K562 (cell line): Measurements from ENCODE around the gene PRM1. TPM values are rescaled to one million over a fixed set of nuclear protein-coding genes. Genes with fewer than 3 reads are reported as not detected.

ENCODE experiments used
- EGR1 ChIP-seq: fragments of 450-650 bp; conservative IDR thresholded peaks from 2 replicates; pipeline ENCODE4 v1.6.1; 2017; ENCODE audit warnings: mild to moderate bottlenecking
- EHMT2 ChIP-seq: fragments of 450-650 bp; IDR thresholded peaks from 2 replicates; pipeline ENCODE4 v1.6.1; 2018; ENCODE audit warnings: antibody characterized with exemption
- ETS2 ChIP-seq: IDR thresholded peaks from 2 replicates; pipeline ENCODE4 v1.6.1; 2016; ENCODE audit warnings: borderline replicate concordance, missing genetic modification characterization, mild to moderate bottlenecking, moderate library complexity, missing compliant biosample characterization; ENCODE audit not compliant: poor library complexity, severe bottlenecking
- ETV6 ChIP-seq, 3 experiments: fragments of 150-350 bp in 1 of 3; sonication (generic) in 1 of 3; formaldehyde crosslinking in 1 of 3; IDR thresholded peaks; 2 replicates each; pipeline versions ENCODE4 v1.6.1 to v1.8.0; 2014 to 2022; ENCODE audit warnings: borderline replicate concordance in 2 of 3, low read depth in 2 of 3, antibody characterized with exemption in 1 of 3, low read length in 1 of 3, mild to moderate bottlenecking in 1 of 3, missing genetic modification reagents in 1 of 3
- HNRNPH1 ChIP-seq: fragments of 200-400 bp; formaldehyde crosslinking; optimal IDR thresholded peaks from 2 replicates; pipeline ENCODE3; 2017; ENCODE audit warnings: low read depth, mild to moderate bottlenecking, low read length, moderate library complexity
- TEAD1 ChIP-seq, 2 experiments: fragments of 450-650 bp in 1 of 2; sonication (generic) in 1 of 2; formaldehyde crosslinking; IDR thresholded peaks; 2 replicates each; pipeline versions ENCODE4 v1.4.0 to v1.8.0; 2020 to 2022; ENCODE audit warnings: mild to moderate bottlenecking in 2 of 2, missing genetic modification reagents in 1 of 2
- TRIM24 ChIP-seq, 2 experiments: fragments of 450-650 bp; IDR thresholded peaks; 2 replicates each; pipeline ENCODE4 v1.6.1; 2016
- ZNF644 ChIP-seq: fragments of 200-800 bp; sonication (Bioruptor generic); IDR thresholded peaks from 2 replicates; pipeline ENCODE4 v1.6.1; 2016; ENCODE audit warnings: low read depth, missing genetic modification characterization, missing compliant biosample characterization
- polyA plus RNA-seq, 8 experiments: library from polyadenylated mRNA; depleted of rRNA in 4 of 8; stranded (reverse) in 5 of 8; unstranded in 3 of 8; fragments of >200 nt; fragmentation: Nextera tagmentation in 2 of 8; fragmentation: Illumina TruSeq in 1 of 8; extraction: Ambion mirVana in 2 of 8; extraction: Trizol in 1 of 8; gene quantifications; 2 replicates each; pipeline versions ENCODE4 v1.2.1 to v1.2.3, GENCODE V29; 2011 to 2014; ENCODE audit warnings: inconsistent platforms in 1 of 8, missing spikeins in 1 of 8
- total RNA-seq, 7 experiments: library from RNA; depleted of rRNA in 6 of 7; stranded (reverse); fragments of >200 nt in 6 of 7; fragmentation: Illumina TruSeq in 2 of 7; extraction: Trizol in 2 of 7; gene quantifications; 2 replicates each; pipeline versions ENCODE4 v1.2.1 to v1.2.3, GENCODE V29; 2011 to 2021; ENCODE audit warnings: low replicate concordance in 1 of 7
- TF ChIP-seq, protein P1 (sequence below): fragments of 250-450 bp; sonication (Bioruptor Pico); IDR thresholded peaks from 2 replicates; pipeline ENCODE4 v1.8.0; 2021; ENCODE audit warnings: moderate library complexity, mild to moderate bottlenecking, inconsistent platforms
- TF ChIP-seq, protein P2 (sequence below): fragments of 450-650 bp; IDR thresholded peaks from 2 replicates; pipeline ENCODE4 v1.6.1; 2016; ENCODE audit warnings: mild to moderate bottlenecking, moderate library complexity
- TF ChIP-seq, protein P3 (sequence below): fragments of 450-650 bp; conservative IDR thresholded peaks from 2 replicates; pipeline ENCODE4 v1.6.1; 2016; ENCODE audit warnings: missing genetic modification characterization, low read depth, mild to moderate bottlenecking, control low read depth, missing compliant biosample characterization

PRM1 gene
- total and polyA plus RNA-seq, 9 of the 15 experiments (the other 6 are each of a cell fraction or from before 2014, with no cell fraction given): not detected

DNA sequence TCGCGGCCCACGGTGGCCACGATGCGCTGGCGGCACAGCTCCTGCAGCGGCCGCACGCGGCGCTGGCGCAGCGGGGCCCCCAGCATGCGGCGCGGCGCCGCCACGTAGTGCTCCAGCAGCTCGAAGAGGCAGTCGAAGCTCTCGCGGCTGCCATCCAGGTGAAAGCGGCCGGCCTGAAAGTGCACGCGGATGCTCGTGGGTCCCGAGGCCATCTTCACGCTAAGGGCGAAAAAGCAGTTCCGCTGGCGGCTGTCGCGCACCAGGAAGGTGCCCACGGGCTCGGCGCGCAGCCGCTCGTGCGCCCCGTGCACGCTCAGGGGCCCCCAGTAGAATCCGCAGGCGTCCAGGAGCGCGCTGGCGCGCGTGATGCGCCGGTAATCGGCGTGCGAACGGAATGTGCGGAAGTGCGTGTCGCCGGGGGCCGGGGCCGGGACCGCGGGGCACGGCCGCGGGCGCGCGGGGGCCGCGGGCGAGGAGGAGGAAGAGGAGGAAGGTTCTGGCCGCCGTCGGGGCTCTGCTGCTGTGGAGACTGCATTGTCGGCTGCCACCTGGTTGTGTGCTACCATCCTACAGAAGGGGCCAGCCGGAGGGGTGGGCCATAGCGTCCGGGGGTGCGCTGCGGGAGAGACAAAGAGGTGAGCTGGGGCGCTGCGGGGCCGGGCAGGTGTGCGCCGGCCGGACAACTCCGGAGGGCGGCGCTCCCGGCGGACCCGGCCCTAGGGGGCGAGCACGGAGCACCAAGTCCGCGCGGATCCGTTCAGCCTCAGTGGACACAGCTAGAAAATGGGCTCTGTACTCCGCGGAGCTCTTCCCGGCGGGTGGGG, 26.0 kb downstream of the PRM1 start (continued):
- TF ChIP-seq, protein P1, sequence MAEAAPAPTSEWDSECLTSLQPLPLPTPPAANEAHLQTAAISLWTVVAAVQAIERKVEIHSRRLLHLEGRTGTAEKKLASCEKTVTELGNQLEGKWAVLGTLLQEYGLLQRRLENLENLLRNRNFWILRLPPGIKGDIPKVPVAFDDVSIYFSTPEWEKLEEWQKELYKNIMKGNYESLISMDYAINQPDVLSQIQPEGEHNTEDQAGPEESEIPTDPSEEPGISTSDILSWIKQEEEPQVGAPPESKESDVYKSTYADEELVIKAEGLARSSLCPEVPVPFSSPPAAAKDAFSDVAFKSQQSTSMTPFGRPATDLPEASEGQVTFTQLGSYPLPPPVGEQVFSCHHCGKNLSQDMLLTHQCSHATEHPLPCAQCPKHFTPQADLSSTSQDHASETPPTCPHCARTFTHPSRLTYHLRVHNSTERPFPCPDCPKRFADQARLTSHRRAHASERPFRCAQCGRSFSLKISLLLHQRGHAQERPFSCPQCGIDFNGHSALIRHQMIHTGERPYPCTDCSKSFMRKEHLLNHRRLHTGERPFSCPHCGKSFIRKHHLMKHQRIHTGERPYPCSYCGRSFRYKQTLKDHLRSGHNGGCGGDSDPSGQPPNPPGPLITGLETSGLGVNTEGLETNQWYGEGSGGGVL (CRISPR knock-in tag): no peak
- TF ChIP-seq ETV6 (IDR thresholded peaks at IDR 0.05; ENCODE audit: borderline replicate concordance in 1 of 2, low read depth in 2 of 2, low read length in 1 of 2): no peak
- TF ChIP-seq ETV6 (CRISPR knock-in tag; IDR thresholded peaks at IDR 0.05; ENCODE audit: borderline replicate concordance): peak; percentile 100
- TF ChIP-seq, protein P2, sequence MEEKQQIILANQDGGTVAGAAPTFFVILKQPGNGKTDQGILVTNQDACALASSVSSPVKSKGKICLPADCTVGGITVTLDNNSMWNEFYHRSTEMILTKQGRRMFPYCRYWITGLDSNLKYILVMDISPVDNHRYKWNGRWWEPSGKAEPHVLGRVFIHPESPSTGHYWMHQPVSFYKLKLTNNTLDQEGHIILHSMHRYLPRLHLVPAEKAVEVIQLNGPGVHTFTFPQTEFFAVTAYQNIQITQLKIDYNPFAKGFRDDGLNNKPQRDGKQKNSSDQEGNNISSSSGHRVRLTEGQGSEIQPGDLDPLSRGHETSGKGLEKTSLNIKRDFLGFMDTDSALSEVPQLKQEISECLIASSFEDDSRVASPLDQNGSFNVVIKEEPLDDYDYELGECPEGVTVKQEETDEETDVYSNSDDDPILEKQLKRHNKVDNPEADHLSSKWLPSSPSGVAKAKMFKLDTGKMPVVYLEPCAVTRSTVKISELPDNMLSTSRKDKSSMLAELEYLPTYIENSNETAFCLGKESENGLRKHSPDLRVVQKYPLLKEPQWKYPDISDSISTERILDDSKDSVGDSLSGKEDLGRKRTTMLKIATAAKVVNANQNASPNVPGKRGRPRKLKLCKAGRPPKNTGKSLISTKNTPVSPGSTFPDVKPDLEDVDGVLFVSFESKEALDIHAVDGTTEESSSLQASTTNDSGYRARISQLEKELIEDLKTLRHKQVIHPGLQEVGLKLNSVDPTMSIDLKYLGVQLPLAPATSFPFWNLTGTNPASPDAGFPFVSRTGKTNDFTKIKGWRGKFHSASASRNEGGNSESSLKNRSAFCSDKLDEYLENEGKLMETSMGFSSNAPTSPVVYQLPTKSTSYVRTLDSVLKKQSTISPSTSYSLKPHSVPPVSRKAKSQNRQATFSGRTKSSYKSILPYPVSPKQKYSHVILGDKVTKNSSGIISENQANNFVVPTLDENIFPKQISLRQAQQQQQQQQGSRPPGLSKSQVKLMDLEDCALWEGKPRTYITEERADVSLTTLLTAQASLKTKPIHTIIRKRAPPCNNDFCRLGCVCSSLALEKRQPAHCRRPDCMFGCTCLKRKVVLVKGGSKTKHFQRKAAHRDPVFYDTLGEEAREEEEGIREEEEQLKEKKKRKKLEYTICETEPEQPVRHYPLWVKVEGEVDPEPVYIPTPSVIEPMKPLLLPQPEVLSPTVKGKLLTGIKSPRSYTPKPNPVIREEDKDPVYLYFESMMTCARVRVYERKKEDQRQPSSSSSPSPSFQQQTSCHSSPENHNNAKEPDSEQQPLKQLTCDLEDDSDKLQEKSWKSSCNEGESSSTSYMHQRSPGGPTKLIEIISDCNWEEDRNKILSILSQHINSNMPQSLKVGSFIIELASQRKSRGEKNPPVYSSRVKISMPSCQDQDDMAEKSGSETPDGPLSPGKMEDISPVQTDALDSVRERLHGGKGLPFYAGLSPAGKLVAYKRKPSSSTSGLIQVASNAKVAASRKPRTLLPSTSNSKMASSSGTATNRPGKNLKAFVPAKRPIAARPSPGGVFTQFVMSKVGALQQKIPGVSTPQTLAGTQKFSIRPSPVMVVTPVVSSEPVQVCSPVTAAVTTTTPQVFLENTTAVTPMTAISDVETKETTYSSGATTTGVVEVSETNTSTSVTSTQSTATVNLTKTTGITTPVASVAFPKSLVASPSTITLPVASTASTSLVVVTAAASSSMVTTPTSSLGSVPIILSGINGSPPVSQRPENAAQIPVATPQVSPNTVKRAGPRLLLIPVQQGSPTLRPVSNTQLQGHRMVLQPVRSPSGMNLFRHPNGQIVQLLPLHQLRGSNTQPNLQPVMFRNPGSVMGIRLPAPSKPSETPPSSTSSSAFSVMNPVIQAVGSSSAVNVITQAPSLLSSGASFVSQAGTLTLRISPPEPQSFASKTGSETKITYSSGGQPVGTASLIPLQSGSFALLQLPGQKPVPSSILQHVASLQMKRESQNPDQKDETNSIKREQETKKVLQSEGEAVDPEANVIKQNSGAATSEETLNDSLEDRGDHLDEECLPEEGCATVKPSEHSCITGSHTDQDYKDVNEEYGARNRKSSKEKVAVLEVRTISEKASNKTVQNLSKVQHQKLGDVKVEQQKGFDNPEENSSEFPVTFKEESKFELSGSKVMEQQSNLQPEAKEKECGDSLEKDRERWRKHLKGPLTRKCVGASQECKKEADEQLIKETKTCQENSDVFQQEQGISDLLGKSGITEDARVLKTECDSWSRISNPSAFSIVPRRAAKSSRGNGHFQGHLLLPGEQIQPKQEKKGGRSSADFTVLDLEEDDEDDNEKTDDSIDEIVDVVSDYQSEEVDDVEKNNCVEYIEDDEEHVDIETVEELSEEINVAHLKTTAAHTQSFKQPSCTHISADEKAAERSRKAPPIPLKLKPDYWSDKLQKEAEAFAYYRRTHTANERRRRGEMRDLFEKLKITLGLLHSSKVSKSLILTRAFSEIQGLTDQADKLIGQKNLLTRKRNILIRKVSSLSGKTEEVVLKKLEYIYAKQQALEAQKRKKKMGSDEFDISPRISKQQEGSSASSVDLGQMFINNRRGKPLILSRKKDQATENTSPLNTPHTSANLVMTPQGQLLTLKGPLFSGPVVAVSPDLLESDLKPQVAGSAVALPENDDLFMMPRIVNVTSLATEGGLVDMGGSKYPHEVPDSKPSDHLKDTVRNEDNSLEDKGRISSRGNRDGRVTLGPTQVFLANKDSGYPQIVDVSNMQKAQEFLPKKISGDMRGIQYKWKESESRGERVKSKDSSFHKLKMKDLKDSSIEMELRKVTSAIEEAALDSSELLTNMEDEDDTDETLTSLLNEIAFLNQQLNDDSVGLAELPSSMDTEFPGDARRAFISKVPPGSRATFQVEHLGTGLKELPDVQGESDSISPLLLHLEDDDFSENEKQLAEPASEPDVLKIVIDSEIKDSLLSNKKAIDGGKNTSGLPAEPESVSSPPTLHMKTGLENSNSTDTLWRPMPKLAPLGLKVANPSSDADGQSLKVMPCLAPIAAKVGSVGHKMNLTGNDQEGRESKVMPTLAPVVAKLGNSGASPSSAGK: peak; percentile 98
- TF ChIP-seq EGR1: no peak
- TF ChIP-seq, protein P3, sequence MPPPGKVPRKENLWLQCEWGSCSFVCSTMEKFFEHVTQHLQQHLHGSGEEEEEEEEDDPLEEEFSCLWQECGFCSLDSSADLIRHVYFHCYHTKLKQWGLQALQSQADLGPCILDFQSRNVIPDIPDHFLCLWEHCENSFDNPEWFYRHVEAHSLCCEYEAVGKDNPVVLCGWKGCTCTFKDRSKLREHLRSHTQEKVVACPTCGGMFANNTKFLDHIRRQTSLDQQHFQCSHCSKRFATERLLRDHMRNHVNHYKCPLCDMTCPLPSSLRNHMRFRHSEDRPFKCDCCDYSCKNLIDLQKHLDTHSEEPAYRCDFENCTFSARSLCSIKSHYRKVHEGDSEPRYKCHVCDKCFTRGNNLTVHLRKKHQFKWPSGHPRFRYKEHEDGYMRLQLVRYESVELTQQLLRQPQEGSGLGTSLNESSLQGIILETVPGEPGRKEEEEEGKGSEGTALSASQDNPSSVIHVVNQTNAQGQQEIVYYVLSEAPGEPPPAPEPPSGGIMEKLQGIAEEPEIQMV: no peak
- TF ChIP-seq ETS2 (tag): no peak
- TF ChIP-seq EHMT2: no peak
- no peak for TF ChIP-seq TRIM24 (IDR thresholded peaks at IDR 0.05)
- no peak for TF ChIP-seq ZNF644 (tag)
- no peak for TF ChIP-seq HNRNPH1
- TF ChIP-seq TEAD1 (CRISPR knock-in tag; IDR thresholded peaks at IDR 0.05): peak; percentile 35 to 99; a peak in 2 of 4 replicates
